ENCODE results near the gene DDOST. TPM values are rescaled to one million over a fixed set of nuclear protein-coding genes. Genes with fewer than 3 reads are reported as not detected.

Gene DDOST
- total RNA-seq, 2 donors from 2014 or later = 76.8 to 114 TPM

DNA sequence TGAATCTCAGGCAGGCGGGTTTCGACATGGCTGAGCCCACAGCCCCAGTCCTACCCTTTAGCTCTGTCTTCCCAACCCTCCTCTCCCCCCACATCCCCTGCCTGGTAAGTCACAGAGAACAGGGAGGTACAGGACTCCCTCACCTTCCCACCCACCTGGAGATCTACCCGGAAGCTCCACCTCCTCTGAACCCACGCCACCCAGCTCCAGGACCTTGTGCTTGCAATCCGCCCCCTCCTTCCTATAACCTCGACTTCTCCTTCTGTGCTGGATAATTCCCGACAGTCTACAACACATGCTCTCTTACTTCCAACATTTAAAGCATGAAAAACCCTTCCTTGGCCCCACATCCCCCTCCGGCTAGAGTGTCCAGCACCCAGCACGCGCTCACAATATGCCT, 34.3 kb upstream of the DDOST start:
- TF ChIP-seq, protein P1, sequence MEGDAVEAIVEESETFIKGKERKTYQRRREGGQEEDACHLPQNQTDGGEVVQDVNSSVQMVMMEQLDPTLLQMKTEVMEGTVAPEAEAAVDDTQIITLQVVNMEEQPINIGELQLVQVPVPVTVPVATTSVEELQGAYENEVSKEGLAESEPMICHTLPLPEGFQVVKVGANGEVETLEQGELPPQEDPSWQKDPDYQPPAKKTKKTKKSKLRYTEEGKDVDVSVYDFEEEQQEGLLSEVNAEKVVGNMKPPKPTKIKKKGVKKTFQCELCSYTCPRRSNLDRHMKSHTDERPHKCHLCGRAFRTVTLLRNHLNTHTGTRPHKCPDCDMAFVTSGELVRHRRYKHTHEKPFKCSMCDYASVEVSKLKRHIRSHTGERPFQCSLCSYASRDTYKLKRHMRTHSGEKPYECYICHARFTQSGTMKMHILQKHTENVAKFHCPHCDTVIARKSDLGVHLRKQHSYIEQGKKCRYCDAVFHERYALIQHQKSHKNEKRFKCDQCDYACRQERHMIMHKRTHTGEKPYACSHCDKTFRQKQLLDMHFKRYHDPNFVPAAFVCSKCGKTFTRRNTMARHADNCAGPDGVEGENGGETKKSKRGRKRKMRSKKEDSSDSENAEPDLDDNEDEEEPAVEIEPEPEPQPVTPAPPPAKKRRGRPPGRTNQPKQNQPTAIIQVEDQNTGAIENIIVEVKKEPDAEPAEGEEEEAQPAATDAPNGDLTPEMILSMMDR (IDR thresholded peaks at IDR 0.05) = no peak
- no peak for TF ChIP-seq POLR2A (IDR thresholded peaks at IDR 0.05)
- H3K4me3 ChIP-seq = no peak overlapping the region
- no peak for DNase-seq
- no peak overlapping the region for H3K27ac ChIP-seq
- no peak for ATAC-seq
- no peaks in the 10 kb centered on the region for H3K27me3 ChIP-seq
- peaks cover 6% of the 10 kb centered on the region for H3K4me1 ChIP-seq
- no peaks in the 10 kb centered on the region for H3K36me3 ChIP-seq (replicated peaks in 1 of 2; ENCODE audit: insufficient read depth in 1 of 2, low read depth in 2 of 2)
- no peaks in the 10 kb centered on the region for H3K9me3 ChIP-seq
- WGBS, 2 donors = 69 to 71% methylated on average over 10 of the region's 10 CpGs
- intact Hi-C loops (cut with DNase I) = loop anchor here (5.0 kb wide), 1 partner anchor 502 kb away; no protein-coding TSS in a partner anchor

DNA sequence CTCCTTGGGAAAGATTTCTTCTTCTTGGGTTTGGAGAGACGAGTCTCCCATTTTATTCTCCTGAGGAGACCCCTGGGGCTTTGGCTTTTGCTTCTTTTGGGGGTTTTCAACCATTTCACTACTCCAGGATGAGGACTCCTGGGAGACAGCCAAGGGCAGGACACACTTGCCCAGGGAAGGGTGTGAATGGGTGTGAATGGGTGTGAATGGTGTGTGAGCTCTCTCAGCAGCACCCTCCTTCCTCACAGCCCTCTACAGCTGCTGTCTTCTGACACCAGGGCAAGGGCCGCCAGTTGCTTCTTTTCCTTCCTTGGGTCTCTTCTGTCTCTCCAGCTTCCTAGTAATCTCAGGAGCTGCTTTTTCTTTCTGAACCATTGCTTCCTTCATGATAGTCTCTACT, 32.5 kb upstream of the DDOST start:
- Histone ChIP-seq H3K4me3 (no peak overlapping the region), H3K4me1 (peaks cover 6% of the 10 kb centered on the region), H3K9me3 (no peaks in the 10 kb centered on the region), H3K36me3 (replicated peaks in 1 of 2; ENCODE audit: insufficient read depth in 1 of 2, low read depth in 2 of 2) (no peaks in the 10 kb centered on the region), H3K27me3 (no peaks in the 10 kb centered on the region), H3K27ac (no peak overlapping the region)
- intact Hi-C loops (cut with DNase I) = no loop called here
- DNase-seq (no peak), ATAC-seq (no peak)
- TF ChIP-seq POLR2A (IDR thresholded peaks at IDR 0.05) = no peak
- TF ChIP-seq, protein P1 (IDR thresholded peaks at IDR 0.05) = no peak
- WGBS, 2 donors = 63 to 77% methylated on average over 2 of the region's 2 CpGs

DNA sequence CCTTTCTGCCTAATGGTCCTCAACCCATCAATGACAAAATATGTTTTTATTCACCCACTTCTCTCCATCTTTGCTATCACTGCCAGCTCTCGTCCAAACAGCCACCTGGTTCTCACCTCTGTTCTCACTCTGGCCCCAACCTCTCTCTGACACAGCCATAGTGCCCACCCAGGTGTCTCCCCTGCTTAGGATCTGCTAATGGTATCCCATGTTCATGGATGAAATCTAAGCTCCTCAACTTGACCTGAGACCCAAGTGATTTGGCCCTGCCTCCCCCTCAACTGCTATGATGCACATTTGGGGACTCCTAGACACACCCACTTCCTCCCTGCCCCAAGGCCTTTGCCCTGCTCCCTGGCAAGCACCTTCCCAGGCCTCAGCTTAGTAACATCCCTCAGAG, 30.7 kb upstream of the DDOST start:
- Histone ChIP-seq H3K36me3 (replicated peaks in 1 of 2; ENCODE audit: insufficient read depth in 1 of 2, low read depth in 2 of 2) (no peaks in the 10 kb centered on the region), H3K4me3 (no peak overlapping the region), H3K27ac (no peak overlapping the region), H3K9me3 (no peaks in the 10 kb centered on the region), H3K4me1 (peaks cover 1% of the 10 kb centered on the region), H3K27me3 (no peaks in the 10 kb centered on the region)
- intact Hi-C loops (cut with DNase I) = no loop called here
- no peak for ATAC-seq
- TF ChIP-seq POLR2A (IDR thresholded peaks at IDR 0.05) = no peak
- TF ChIP-seq, protein P1 (IDR thresholded peaks at IDR 0.05) = no peak
- WGBS, 2 donors = 72 to 88% methylated on average over 1 of the region's 1 CpG
- no peak for DNase-seq

DNA sequence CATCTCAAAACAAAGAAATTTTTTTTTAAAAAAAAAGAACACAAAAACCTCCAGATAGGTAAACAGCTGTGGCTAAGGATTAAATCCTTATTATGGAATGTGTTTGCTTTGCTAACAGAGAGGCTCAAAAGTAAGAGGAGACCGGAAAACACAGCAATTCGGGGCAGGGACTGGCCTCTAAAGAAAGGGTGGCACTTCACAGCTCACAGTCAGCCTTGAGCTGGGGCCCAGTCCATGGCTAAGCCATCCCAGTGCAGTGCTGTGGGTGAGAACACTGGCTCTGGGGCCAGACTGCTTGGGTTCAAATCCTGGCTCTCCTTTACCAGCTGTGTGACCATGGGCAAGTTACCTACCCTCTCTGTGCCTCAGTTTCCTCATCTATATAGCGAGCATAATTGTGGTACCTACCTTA, 28.5 kb upstream of the DDOST start:
- TF ChIP-seq, protein P1 (IDR thresholded peaks at IDR 0.05) = no peak
- TF ChIP-seq POLR2A (IDR thresholded peaks at IDR 0.05) = no peak
- no peak for ATAC-seq
- WGBS, 2 donors = 74 to 76% methylated on average over 3 of the region's 3 CpGs
- Histone ChIP-seq H3K4me3 (no peak overlapping the region), H3K27ac (no peak overlapping the region), H3K4me1 (no peaks in the 10 kb centered on the region), H3K36me3 (replicated peaks in 1 of 2; ENCODE audit: insufficient read depth in 1 of 2, low read depth in 2 of 2) (no peaks in the 10 kb centered on the region), H3K9me3 (no peaks in the 10 kb centered on the region), H3K27me3 (no peaks in the 10 kb centered on the region)
- DNase-seq = no peak
- intact Hi-C loops (cut with DNase I) = loop anchor here (5.0 kb wide), 1 partner anchor 498 kb away; no protein-coding TSS in a partner anchor

Data from body of pancreas (tissue), 4 donors.